Tibial artery (tissue), 4 donors: ENCODE results near the gene MGP.
A peak's percentile ranks its signal among the peaks of the same experiment; 100 is the strongest.

ENCODE experiments used
- DNase-seq, 2 donors: peaks; one replicate each; pipeline ENCODE4 v3.0.0-alpha.2; 2019
- H3K27ac ChIP-seq, 2 donors: fragments of 200-600 bp; sonication (generic) in 1 of 2; 1 replicate in 1 of 2; 2 replicates in 1 of 2; pipeline ENCODE4 v1.5.1; 2018 to 2019; ENCODE audit warnings: mild to moderate bottlenecking in 1 of 2
- H3K27me3 ChIP-seq, 2 donors: fragments of 200-600 bp; sonication (generic) in 1 of 2; one replicate each; pipeline versions ENCODE4 v1.5.1 to v1.6.0; 2016 to 2019
- H3K36me3 ChIP-seq, 3 donors: fragments of 200-600 bp; sonication (generic) in 2 of 3; one replicate each; pipeline ENCODE4 v1.5.1; 2016 to 2019; ENCODE audit warnings: mild to moderate bottlenecking in 2 of 3
- H3K4me1 ChIP-seq, 4 donors: fragments of 200-600 bp; sonication (generic) in 2 of 4; 1 replicate in 3 of 4; 2 replicates in 1 of 4; pipeline ENCODE4 v1.5.1; 2016 to 2019
- H3K4me3 ChIP-seq, 2 donors: fragments of 200-600 bp; sonication (generic) in 1 of 2; 1 replicate in 1 of 2; 2 replicates in 1 of 2; pipeline ENCODE4 v1.5.1; 2018 to 2019; ENCODE audit warnings: mild to moderate bottlenecking in 2 of 2
- H3K9me3 ChIP-seq, 3 donors: fragments of 200-600 bp; sonication (generic) in 1 of 3; one replicate each; pipeline ENCODE4 v1.5.1; 2016 to 2019
- CTCF ChIP-seq, 2 experiments: fragments of 200-600 bp in 1 of 2; fragments of 450-650 bp in 1 of 2; IDR thresholded peaks; one replicate each; pipeline ENCODE4 v1.5.1; 2017 to 2019; ENCODE audit warnings: antibody characterized with exemption in 2 of 2, mild to moderate bottlenecking in 1 of 2, moderate library complexity in 1 of 2
- intact Hi-C: fragments of 100-400 bp; cut with DNase I; formaldehyde crosslinking; loops from one replicate; pipeline ENCODE4 v1.15.0; 2023; ENCODE audit warnings: low total_unique reads

The MGP gene

GRCh38 chr12:14845350-14845750 lies 40.3 kb downstream of the MGP start:
- no peaks in the 10 kb centered on the region for H3K27me3 ChIP-seq
- intact Hi-C loops: loop anchor here (5.0 kb wide), 2 partner anchors 42 to 142 kb away; partner anchors contain the start of gene MGP
- DNase-seq: peak; percentile 64 to 65
- TF ChIP-seq CTCF (IDR thresholded peaks at IDR 0.05): peak; percentile 66 to 87
- peaks cover 0 to 87% (median 42%) of the 10 kb centered on the region in 4 donors for H3K4me1 ChIP-seq
- no peaks in the 10 kb centered on the region for H3K9me3 ChIP-seq
- H3K36me3 ChIP-seq: no peaks in the 10 kb centered on the region
- peak overlapping the region; percentile 49 to 80 for H3K27ac ChIP-seq
- no peak overlapping the region for H3K4me3 ChIP-seq

- peak overlapping the region in 1 of 2 donors; percentile 80 for H3K27ac ChIP-seq
- no peaks in the 10 kb centered on the region for H3K27me3 ChIP-seq
- H3K4me3 ChIP-seq: no peak overlapping the region
- no peak for TF ChIP-seq CTCF (IDR thresholded peaks at IDR 0.05)
- no peaks in the 10 kb centered on the region for H3K9me3 ChIP-seq
- no peaks in the 10 kb centered on the region for H3K36me3 ChIP-seq
- DNase-seq: no peak
- H3K4me1 ChIP-seq: peaks cover 0 to 84% (median 46%) of the 10 kb centered on the region in 4 donors
- intact Hi-C loops: loop anchor here (5.0 kb wide), 1 partner anchor 153 kb away; no protein-coding TSS in a partner anchor
Measured at GRCh38 chr12:14844401-14844800, 41.3 kb downstream of the MGP start.

GRCh38 chr12:14843425-14843887 lies 42.2 kb downstream of the MGP start, which contains the start of gene ART4:
ART4 (minus strand) TSS chr12:14843526; CDS start chr12:14843113, 413 bp downstream.
- Histone ChIP-seq H3K36me3 (no peaks in the 10 kb centered on the region), H3K27me3 (no peaks in the 10 kb centered on the region), H3K4me1 (peaks cover 0 to 80% (median 42%) of the 10 kb centered on the region in 4 donors), H3K27ac (peak within 1 kb of the TSS; percentile 80), H3K4me3 (peak within 1 kb of the TSS; percentile 30 to 35), H3K9me3 (no peaks in the 10 kb centered on the region)
- no peak for TF ChIP-seq CTCF (IDR thresholded peaks at IDR 0.05)
- intact Hi-C loops: loop anchor here (5.0 kb wide), 1 partner anchor 154 kb away; no protein-coding TSS in a partner anchor
- DNase-seq: peak in 1 of 2 donors; percentile 41

- intact Hi-C loops: loop anchor here (5.0 kb wide), 1 partner anchor 155 kb away; no protein-coding TSS in a partner anchor
Measured at GRCh38 chr12:14842315-14842714, 43.3 kb downstream of the MGP start.

GRCh38 chr12:14841761-14842160 lies 43.9 kb downstream of the MGP start:
- Histone ChIP-seq H3K4me3 (peak overlapping the region; percentile 30 to 35), H3K27me3 (no peaks in the 10 kb centered on the region), H3K4me1 (peaks cover 0 to 72% (median 38%) of the 10 kb centered on the region in 4 donors), H3K36me3 (no peaks in the 10 kb centered on the region), H3K9me3 (no peaks in the 10 kb centered on the region), H3K27ac (peak overlapping the region; percentile 80)
- intact Hi-C loops: loop anchor here (5.0 kb wide), 1 partner anchor 156 kb away; no protein-coding TSS in a partner anchor
- TF ChIP-seq CTCF (IDR thresholded peaks at IDR 0.05): no peak
- DNase-seq: peak; percentile 80 to 90

More at GRCh38 chr12:14842315-14842714, 43.3 kb downstream of the MGP start:
- H3K27ac ChIP-seq: peak overlapping the region; percentile 80
- no peaks in the 10 kb centered on the region for H3K27me3 ChIP-seq
- H3K4me3 ChIP-seq: peak overlapping the region; percentile 30 to 35
- no peaks in the 10 kb centered on the region for H3K36me3 ChIP-seq
- H3K9me3 ChIP-seq: no peaks in the 10 kb centered on the region
- DNase-seq: no peak
- TF ChIP-seq CTCF (IDR thresholded peaks at IDR 0.05): no peak
- peaks cover 0 to 75% (median 41%) of the 10 kb centered on the region in 4 donors for H3K4me1 ChIP-seq
